Measurements from ENCODE around the gene FAT3.

DNA sequence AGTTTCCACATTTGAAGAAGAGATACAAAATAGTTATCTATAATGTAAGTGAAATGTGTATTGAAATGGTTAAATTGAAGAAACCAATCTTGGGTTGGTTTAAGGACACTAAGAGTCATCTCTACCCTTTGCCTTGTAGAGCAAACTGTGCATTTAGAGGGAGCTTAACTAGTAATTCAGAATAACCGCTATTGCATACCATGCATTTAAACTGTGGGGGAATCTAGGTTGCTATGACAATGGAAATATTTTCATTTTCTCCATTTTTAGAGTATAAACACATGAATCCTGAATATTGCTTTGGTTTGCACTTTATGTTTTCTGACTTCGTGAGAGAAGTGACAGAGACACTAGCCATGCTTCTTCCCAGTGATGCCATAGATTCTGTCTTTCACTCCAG is 39.7 kb downstream of the FAT3 start:
- TF ChIP-seq POLR2A (IDR thresholded peaks at IDR 0.05): no peak
- TF ChIP-seq, protein P1, sequence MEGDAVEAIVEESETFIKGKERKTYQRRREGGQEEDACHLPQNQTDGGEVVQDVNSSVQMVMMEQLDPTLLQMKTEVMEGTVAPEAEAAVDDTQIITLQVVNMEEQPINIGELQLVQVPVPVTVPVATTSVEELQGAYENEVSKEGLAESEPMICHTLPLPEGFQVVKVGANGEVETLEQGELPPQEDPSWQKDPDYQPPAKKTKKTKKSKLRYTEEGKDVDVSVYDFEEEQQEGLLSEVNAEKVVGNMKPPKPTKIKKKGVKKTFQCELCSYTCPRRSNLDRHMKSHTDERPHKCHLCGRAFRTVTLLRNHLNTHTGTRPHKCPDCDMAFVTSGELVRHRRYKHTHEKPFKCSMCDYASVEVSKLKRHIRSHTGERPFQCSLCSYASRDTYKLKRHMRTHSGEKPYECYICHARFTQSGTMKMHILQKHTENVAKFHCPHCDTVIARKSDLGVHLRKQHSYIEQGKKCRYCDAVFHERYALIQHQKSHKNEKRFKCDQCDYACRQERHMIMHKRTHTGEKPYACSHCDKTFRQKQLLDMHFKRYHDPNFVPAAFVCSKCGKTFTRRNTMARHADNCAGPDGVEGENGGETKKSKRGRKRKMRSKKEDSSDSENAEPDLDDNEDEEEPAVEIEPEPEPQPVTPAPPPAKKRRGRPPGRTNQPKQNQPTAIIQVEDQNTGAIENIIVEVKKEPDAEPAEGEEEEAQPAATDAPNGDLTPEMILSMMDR (IDR thresholded peaks at IDR 0.05): no peak
